ENCODE results near the gene BMAL1. TPM values are rescaled to one million over a fixed set of nuclear protein-coding genes. Genes with fewer than 3 reads are reported as not detected.

The BMAL1 gene
- total RNA-seq, 1 donor from 2014 or later: 8.6 TPM

- Mint-ChIP-seq H3K27ac (ENCODE audit: unreplicated experiment) (no peak overlapping the region), H3K9me3 (ENCODE audit: unreplicated experiment) (peaks cover 2% of the 10 kb centered on the region), H3K36me3 (ENCODE audit: unreplicated experiment) (no peaks in the 10 kb centered on the region), H3K4me3 (ENCODE audit: unreplicated experiment) (no peak overlapping the region), H3K27me3 (ENCODE audit: unreplicated experiment) (peaks cover 3% of the 10 kb centered on the region), H3K4me1 (ENCODE audit: low read depth, unreplicated experiment) (peaks cover 2% of the 10 kb centered on the region)
- no peak for TF ChIP-seq CTCF (IDR thresholded peaks at IDR 0.05; ENCODE audit: partially characterized antibody, unreplicated experiment)
- DNase-seq: no peak
Observed at GRCh38 chr11:13338427-13339069, 61.0 kb downstream of the BMAL1 start.

- no peak for TF ChIP-seq CTCF (IDR thresholded peaks at IDR 0.05; ENCODE audit: partially characterized antibody, unreplicated experiment)
- Mint-ChIP-seq H3K27ac (ENCODE audit: unreplicated experiment) (no peak overlapping the region), H3K4me1 (ENCODE audit: low read depth, unreplicated experiment) (peaks cover 2% of the 10 kb centered on the region), H3K36me3 (ENCODE audit: unreplicated experiment) (no peaks in the 10 kb centered on the region), H3K9me3 (ENCODE audit: unreplicated experiment) (peaks cover 2% of the 10 kb centered on the region), H3K4me3 (ENCODE audit: unreplicated experiment) (no peak overlapping the region), H3K27me3 (ENCODE audit: unreplicated experiment) (peaks cover 3% of the 10 kb centered on the region)
- DNase-seq: no peak
Observed at GRCh38 chr11:13339195-13340153, 61.9 kb downstream of the BMAL1 start.

GRCh38 chr11:13341026-13341425, 63.4 kb downstream of the BMAL1 start:
- Mint-ChIP-seq H3K27ac (ENCODE audit: unreplicated experiment) (no peak overlapping the region), H3K4me1 (ENCODE audit: low read depth, unreplicated experiment) (peaks cover 2% of the 10 kb centered on the region), H3K27me3 (ENCODE audit: unreplicated experiment) (peaks cover 4% of the 10 kb centered on the region), H3K9me3 (ENCODE audit: unreplicated experiment) (peaks cover 4% of the 10 kb centered on the region), H3K4me3 (ENCODE audit: unreplicated experiment) (no peak overlapping the region), H3K36me3 (ENCODE audit: unreplicated experiment) (no peaks in the 10 kb centered on the region)
- DNase-seq: no peak
- no peak for TF ChIP-seq CTCF (IDR thresholded peaks at IDR 0.05; ENCODE audit: partially characterized antibody, unreplicated experiment)

GRCh38 chr11:13343067-13343466, 65.5 kb downstream of the BMAL1 start:
- DNase-seq: no peak
- no peak for TF ChIP-seq CTCF (IDR thresholded peaks at IDR 0.05; ENCODE audit: partially characterized antibody, unreplicated experiment)
- Mint-ChIP-seq H3K27ac (ENCODE audit: unreplicated experiment) (no peak overlapping the region), H3K27me3 (ENCODE audit: unreplicated experiment) (peaks cover 4% of the 10 kb centered on the region), H3K4me1 (ENCODE audit: low read depth, unreplicated experiment) (peaks cover 2% of the 10 kb centered on the region), H3K4me3 (ENCODE audit: unreplicated experiment) (no peak overlapping the region), H3K36me3 (ENCODE audit: unreplicated experiment) (no peaks in the 10 kb centered on the region), H3K9me3 (ENCODE audit: unreplicated experiment) (peaks cover 4% of the 10 kb centered on the region)
